Ishikawa (cell line): ENCODE data around the gene KDM4B.

ENCODE experiments used
- CEBPB ChIP-seq: IDR thresholded peaks from 2 replicates; pipeline ENCODE4 v1.6.1; 2012
- CREB1 ChIP-seq: IDR thresholded peaks from 2 replicates; pipeline ENCODE4 v1.6.1; 2012; ENCODE audit warnings: low read depth
- EGR1 ChIP-seq: IDR thresholded peaks from 2 replicates; pipeline ENCODE4 v1.6.1; 2012
- EP300 ChIP-seq: IDR thresholded peaks from 2 replicates; pipeline ENCODE4 v1.6.1; 2012; ENCODE audit warnings: borderline replicate concordance
- FOXM1 ChIP-seq: IDR thresholded peaks from 2 replicates; pipeline ENCODE4 v1.6.1; 2012; ENCODE audit warnings: low read depth, borderline replicate concordance
- MAX ChIP-seq: IDR thresholded peaks from 2 replicates; pipeline ENCODE4 v1.6.1; 2012
- NFIC ChIP-seq: IDR thresholded peaks from 2 replicates; pipeline ENCODE4 v1.6.1; 2012
- RAD21 ChIP-seq: IDR thresholded peaks from 2 replicates; pipeline ENCODE4 v1.6.1; 2012; ENCODE audit warnings: low read depth
- REST ChIP-seq: IDR thresholded peaks from 2 replicates; pipeline ENCODE4 v1.6.1; 2012; ENCODE audit warnings: low read depth, mild to moderate bottlenecking
- TAF1 ChIP-seq: IDR thresholded peaks from 2 replicates; pipeline ENCODE4 v1.6.1; 2012; ENCODE audit warnings: low read depth, mild to moderate bottlenecking
- TCF12 ChIP-seq: IDR thresholded peaks from 2 replicates; pipeline ENCODE4 v1.6.1; 2012; ENCODE audit warnings: low read depth
- TEAD4 ChIP-seq: IDR thresholded peaks from 2 replicates; pipeline ENCODE4 v1.6.1; 2012
- USF1 ChIP-seq: IDR thresholded peaks from 2 replicates; pipeline ENCODE4 v1.6.1; 2012
- YY1 ChIP-seq: IDR thresholded peaks from 2 replicates; pipeline ENCODE4 v1.6.1; 2012; ENCODE audit warnings: low read depth
- ZBTB7A ChIP-seq: IDR thresholded peaks from 2 replicates; pipeline ENCODE4 v1.6.1; 2012; ENCODE audit warnings: low read depth

Gene KDM4B

GRCh38 chr19:5152013-5152763, 183.3 kb downstream of the KDM4B start:
- no peak for TF ChIP-seq NFIC
- TF ChIP-seq CREB1: no peak
- no peak for TF ChIP-seq ZBTB7A
- TF ChIP-seq YY1: no peak
- TF ChIP-seq TEAD4: no peak
- TF ChIP-seq TAF1: no peak
- no peak for TF ChIP-seq EGR1
- TF ChIP-seq REST: no peak
- TF ChIP-seq MAX: no peak
- TF ChIP-seq USF1: no peak
- no peak for TF ChIP-seq FOXM1

- TF ChIP-seq CREB1 (no peak), REST (no peak), TAF1 (no peak), TEAD4 (no peak), TCF12 (no peak), ZBTB7A (no peak), NFIC (no peak), USF1 (no peak), EP300 (no peak), YY1 (no peak), FOXM1 (no peak), MAX (no peak), EGR1 (no peak), CEBPB (no peak)
Measured at GRCh38 chr19:5152767-5153532, 184.0 kb downstream of the KDM4B start.

GRCh38 chr19:5153601-5154128, 184.8 kb downstream of the KDM4B start:
- TF ChIP-seq USF1: no peak
- TF ChIP-seq TEAD4: no peak
- TF ChIP-seq CEBPB: no peak
- TF ChIP-seq MAX: no peak
- TF ChIP-seq FOXM1: no peak
- no peak for TF ChIP-seq ZBTB7A
- no peak for TF ChIP-seq YY1
- no peak for TF ChIP-seq CREB1
- no peak for TF ChIP-seq NFIC

GRCh38 chr19:5154129-5154798, 185.4 kb downstream of the KDM4B start:
- no peak for TF ChIP-seq USF1
- no peak for TF ChIP-seq FOXM1
- peak; percentile 50 for TF ChIP-seq RAD21
